Medulla oblongata (tissue), 1 donor: ENCODE results near the gene ASB15.

Experiments used
- DNase-seq: peaks from one replicate; pipeline ENCODE4 v3.0.0-alpha.2; 2015; ENCODE audit errors: extremely low spot score

The ASB15 gene

DNA sequence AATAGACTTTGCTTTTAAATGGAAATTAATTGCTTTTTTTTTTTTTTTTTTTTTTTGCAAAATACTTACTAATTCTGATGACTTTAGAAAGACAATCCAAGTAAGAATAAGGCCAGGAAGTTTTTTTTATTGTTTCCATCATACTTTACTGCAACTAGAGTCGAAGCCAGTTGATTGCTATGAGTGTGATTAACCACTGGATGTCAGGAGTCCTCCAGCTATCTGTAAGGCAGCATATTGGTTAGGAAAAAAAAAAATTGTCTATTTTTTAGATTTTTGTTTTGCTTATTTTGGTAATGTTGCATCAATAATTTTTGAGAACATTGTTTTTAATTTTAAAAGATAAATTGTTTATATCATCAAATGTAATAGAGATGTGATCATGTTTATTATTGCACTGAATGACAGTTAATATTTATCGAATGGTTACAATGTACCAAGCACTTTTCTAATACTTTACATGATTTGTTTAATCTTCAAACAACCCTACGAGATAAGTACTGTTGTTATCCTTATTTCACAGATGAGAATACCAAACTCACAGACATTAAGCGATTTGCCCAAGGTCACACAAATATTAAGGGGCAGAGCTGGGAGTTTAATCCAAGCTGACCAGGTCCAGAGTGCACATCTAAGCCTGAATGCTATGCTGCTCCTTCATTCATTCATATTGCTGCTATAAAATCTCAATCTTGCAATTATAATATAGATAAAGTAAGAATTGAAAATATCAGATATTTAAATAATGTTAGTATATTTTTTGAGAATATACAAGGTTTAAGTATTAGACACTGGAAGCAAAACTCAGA is 34.1 kb downstream of the ASB15 start:
- DNase-seq: peak; percentile 14

DNA sequence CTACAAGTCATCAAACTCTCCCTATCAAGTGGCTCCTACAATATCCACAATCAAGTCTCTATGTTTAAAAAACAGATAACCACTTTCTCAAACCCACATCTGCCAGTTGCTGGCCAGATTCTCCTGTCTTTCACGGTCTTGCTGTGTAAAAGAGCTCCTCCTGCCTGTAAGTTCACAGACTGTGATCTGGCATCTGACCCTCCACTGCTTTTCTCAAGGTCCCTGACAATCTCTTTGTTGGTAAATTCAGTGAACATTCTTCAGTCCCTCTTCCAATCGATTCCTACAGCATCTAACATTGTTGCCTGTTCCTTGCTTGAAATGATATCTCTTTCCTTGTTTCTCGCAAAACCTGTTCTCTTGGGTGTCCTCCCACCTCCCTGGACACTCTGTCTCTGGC is 35.6 kb downstream of the ASB15 start:
- DNase-seq: no peak

DNA sequence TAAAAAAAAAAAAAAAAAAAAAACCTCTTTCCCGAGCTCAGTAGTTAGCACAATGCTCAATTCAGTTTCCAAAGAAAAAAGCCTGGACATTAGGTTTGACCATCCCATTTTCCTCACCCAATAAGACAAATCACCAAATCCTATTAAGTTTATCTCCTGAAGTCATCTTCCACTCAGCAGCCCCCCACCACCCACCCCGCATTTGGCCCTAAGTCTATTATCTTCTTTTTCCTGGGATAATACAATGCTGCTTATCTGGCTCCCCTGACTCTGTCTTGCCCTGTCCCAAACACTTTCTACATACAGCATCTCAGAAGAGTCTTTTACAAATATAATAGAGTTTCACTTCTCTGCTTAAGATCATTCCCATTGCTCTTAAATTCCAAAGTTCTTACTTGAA is 36.3 kb downstream of the ASB15 start:
- DNase-seq: no peak

DNA sequence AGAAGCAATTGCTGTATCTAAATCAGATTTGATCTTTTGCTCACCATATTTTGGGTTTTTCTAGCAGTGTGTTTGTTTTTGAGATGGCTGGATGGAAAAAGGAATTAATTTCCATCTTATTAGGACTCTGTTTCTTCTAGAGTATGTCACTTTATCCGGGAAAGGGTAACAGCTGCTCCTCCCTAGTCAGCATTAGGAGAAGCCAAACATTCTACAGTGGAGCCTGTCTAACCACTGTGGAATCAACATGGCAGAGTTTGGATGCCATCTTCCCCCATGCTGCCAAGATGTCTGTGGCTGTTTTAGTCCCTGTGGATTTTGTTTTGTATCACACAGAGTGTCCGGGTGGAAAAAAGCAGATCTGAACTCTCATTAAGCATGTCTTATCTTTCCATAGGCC is 38.0 kb downstream of the ASB15 start:
- no peak for DNase-seq

DNA sequence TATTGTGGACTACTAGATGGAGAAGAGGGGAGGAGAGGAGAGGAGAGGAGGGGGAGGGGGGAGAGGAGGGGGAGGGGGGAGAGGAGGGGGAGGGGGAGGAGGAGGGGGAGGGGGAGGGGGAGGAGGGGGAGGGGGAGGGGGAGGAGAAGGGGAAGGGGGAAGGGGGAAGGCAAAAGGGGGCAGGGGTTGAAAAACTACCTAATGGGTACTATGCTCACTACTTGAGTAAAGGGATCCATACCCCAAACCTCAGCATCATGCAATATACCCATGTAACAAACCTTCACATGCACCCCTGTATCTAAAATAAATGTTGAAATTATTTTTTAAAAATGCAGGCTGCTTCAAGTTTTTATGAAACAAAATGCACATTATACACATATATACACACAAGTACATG is 39.0 kb downstream of the ASB15 start:
- no peak for DNase-seq

DNA sequence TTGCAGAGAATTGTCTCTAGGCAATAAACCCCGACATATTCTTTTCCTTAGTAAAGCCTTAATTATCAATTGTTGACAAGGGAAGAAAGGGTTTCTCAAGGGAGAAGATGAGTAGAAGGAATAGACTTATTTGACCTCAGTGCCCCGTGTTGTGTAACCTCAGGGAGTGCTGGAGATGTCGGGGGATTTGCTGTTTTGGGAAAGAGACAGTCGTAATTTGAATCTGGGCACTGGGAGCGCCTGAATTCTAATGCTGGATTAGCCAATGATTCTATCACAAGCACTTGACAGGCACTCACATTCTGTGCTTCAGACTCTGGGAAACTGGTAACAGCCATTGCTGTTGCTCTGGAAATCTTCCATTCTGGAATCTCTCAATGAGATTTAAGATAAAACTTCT is 40.3 kb downstream of the ASB15 start:
- no peak for DNase-seq

DNA sequence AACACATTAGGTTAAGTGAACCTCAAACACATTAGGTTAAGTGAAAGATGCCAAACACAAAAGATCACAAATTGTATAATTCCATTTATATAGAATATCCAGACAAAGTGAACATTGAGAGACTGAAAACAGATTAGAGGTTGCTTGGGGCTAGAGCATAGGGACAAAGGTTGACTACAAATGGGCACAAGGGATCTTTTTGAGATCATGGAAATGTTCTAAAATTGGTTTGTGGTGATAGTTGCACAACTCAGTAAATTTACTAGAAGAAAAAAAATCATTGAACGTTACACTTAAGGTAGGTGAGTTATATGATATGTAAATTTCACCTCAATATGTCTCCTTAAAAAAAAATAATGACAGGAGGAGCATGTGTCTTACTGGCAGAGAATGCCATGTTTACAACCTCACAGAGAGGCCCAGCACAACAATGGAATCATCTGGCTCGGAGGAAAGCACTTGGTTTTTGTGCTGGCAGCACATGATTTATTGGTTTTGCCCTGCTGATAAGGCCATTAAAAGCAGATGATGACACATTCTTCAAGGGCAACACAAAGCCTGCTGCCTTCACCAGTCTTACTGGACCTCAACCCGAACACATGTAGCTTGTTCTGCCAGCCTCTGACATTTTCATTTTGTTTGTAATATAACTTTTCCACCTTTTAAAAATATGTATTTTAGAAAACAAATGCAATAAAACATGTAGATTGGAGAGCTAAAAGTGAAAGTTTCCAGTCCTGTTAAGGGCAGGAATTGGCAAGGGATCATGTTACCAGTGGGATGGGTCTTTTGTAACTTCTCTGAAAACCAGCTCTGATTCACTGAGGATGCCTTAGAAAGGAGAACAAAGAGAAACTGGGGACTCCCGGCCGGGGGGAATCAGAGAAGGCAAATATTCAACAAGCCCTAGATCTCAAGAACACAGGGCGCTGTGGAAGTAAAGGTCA is 42.1 kb downstream of the ASB15 start:
- peak; percentile 9 for DNase-seq

DNA sequence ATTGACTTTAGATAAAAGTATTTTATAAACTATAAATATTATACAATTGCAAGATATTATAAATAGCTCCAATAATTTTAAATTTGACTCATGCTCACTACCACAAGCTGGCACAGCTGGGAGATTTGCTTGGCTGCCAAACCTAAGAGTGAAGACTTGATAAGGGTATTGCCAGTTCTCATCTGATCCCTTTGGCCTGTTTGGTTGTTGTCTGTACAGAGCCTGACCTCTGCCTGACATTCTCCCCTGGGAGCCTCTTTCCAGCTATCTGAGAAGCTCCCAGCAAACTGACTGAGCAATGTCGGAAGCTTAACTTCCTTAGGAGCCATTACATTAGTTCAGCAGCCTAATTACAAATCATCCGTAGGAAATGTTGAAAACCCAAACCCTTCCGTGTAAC is 43.9 kb downstream of the ASB15 start:
- no peak for DNase-seq

DNA sequence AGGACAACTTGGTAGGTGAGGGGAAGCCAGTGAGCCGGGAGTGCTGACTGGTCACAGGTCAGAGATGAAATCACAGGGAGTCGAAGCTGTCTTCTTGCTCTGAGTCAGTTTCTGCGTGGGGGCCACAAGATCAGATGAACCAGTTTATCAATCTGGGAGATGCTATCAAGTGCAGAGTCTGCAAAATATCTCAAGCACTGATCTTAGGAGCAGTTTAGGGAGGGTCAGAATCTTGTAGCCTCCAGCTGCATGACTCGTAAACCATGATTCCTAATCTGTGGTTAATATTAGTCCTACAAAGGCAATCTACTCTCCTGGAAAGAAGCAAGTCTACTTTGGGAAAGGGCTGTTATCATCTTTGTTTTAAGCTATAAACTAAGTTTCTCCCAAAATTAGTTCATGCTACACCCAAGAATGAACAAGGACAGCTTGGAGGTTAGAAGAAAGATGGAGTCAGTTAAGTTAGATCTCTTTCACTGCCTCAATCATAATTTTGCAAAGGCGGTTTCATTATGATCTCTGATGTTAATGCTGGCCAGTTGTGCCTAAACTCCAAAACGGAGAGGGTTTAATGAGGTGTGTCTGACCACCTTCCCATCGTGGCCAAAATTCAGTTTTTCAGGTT is 45.6 kb downstream of the ASB15 start:
- no peak for DNase-seq

DNA sequence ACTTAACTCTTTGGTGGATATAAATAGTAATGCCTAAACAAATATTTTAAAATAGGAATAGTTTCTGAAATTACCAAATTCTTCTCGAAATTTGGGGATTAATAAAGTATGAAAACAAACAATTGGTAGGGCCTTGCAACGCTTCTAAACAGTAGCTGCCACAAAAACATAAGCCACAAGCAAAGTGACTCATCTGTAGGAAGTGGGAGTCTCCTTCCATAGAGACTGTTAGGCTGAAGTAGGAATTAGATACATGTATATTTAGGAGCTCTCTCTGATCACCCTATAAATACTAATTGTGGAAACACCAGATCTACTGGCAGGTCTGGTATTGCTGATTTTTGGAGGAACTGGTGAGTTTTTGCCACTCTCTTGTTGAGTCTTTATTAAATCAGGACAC is 48.3 kb downstream of the ASB15 start:
- DNase-seq: no peak

DNA sequence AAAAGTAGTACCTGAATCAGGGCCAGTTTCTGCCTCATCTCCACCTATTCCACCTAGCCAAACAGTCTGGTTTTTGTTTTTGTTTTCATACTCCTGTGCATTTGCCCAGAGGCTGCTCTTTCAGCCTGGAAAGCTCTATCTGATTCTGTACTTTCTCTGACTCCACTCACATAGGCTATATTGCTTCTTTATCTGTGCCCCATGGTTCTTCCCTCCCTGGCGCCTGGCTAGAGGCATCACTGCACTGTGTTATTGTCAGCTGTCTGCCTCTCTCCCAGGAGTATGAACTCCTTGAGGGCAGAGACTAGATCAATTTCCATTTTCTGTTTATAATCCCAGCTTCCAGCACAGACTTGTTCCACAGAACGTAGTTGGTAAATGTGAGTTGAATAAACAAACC is 49.0 kb downstream of the ASB15 start:
- no peak for DNase-seq

DNA sequence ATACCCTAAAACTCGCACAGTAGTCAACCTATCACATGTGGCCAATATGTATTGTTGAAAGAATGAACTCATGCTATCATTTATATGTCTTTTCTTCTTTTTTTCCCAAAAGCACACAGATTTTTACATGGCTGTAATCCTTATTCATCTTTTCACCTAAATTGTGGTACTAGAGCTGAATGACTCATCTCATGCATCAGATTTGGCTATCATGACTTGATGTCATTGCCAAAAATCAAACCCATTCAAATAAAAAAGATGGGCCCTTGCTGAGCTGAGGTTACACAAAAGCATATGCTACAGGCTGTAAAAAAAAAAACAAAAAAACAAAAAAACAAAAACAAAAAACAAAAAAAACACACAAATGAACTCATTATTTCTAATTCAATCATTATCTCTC is 50.8 kb downstream of the ASB15 start:
- no peak for DNase-seq

DNA sequence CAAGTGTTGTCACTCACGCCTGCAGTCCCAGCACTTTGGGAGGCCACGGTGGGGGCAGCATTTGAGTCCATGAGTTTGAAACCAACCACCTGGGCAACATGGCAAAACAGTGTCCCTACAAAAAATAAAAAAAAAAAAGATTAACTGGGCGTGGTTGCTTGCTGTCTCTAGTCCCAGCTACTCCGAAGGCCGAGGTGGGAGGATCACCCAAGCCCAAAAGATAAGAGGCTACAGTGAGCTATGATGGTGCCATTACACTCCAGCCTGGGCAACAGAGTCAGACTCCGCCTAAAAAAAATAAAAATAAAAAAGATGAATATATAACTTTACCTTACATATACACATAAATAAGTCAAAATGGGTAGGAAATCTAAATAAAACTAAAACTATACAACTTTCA is 51.5 kb downstream of the ASB15 start:
- no peak for DNase-seq

DNA sequence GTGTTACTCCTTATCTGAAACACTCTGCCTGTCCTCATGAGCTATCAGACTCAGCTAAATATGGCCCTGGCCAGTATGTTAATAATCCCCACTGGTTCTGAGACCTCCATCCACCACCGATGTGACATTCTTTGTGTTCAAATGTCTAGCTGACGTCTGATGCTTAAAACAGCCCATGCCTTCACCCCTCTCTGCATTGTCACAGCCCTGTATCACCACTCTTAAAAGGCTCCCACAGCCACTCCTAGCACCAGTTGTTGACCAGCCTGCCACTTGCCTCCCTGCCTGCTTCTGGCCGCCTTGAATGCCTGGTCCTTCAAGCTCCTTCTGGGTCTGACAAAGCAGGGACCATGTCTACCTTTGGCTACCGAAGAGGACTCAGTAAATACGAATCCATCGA is 54.0 kb downstream of the ASB15 start, which contains the start of gene LMOD2:
TSS of gene LMOD2 (plus strand) at position 253 of the 400 bp plus-strand sequence. CDS start at position 351, 98 bp downstream.
- DNase-seq: no peak

DNA sequence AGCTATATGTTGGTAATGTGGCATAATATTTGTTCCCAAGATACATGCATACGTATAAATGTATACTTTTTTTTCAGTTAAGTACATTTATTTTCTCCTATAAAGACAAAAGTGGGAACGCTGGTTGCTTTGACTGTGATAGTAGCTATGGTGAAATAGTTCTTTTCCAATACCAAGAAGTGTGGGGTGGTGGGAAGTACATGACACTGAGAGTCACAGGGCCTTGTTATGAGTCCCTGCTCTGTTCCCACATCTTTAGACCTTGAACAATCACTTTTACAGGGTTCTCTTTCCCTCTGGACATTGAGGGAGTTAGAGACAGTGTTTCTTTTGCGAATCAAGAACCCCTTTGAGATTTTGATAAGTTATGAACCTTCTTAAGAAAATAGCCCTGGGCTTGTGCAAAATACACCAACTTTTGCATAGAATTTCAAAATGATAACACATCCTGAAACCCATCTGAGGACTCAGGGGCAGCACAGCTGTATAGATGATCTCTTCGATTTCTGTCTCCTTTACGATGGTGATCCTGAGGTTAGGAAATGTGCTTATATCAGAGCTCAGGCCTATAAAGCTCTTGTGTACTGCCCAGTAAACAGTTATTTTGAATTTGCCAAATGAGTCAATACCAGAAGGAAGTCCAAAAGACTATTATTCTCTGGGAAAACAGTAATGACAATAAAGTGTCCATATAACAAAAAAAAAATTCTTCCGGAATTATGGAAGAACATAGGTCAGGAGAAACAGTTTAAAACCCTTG is 55.1 kb downstream of the ASB15 start:
- DNase-seq: no peak

DNA sequence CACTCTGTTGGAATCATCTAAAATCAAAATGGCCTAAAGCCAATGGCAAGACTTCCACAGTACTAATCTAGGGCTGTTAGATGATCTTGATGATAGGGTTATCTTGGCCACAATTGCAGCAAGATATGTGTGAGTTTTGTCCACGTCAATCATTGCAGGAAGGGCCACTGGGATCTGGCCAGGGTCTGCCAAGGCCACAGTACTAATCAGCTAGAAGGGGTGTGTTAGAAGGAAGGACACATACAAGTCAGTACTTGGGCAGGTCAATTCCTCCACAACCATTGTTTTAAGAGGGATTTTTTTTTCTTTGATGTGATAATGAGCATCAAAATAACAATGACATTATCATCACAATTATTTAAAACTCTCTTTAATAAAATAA is 55.7 kb downstream of the ASB15 start:
- no peak for DNase-seq

DNA sequence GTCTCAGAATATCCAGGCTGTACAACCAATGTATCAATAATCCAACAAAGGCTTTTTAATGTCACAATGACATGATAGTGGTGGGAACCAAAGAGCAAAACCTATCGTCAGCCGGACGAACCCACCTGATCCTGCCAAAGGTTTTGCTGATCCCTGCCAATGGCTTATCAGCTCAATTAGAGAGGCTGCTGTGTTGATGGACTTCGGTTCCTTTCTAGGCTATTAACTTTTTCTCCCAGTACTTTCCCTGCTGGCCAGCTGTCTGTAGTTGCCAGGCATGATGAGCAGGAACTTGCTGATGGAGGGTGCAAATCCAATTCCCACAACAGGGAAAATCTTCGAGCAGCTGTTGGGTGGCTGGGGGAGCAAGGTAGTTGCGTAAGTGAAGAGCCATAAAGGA is 56.4 kb downstream of the ASB15 start:
- no peak for DNase-seq

DNA sequence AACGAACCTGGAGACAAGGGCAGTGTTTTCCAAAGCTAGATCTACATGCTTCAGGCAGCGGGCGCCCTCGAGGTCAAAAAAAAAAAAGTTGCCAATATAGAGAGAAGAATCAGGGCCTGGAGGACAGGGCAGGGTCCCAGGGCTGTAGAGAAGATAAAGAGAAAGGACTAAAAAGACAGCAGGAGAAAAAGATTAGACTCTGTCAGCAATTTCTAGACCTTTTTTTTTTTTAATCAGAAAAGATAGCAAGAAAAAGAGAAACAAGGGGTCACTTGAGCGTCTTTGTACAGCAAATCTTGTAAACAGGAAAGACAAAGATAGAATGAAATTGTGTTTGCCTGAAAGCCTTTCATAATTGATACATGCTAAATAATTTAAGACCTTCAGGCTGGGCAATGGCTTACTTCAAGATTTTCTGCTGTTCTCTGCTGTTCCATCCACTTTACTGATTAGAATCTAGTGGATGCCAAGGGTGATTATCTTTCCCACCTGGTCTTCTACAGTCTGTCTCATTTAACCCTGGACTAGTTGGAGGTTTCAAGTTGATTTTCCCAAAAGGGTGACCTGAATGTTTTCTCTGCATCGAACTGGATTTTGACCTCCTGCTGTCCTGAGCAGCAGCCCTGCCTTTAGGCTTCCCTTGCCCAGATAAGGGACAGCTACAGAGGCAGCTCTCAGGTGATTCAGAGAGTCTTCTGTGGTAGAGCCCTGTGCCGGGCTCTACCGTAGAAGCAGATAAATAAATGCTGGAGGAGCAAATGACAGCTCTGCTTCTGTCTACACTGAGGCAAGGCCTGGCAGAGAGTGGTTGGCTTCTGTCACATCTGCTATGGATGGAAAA is 59.1 kb downstream of the ASB15 start:
- no peak for DNase-seq

DNA sequence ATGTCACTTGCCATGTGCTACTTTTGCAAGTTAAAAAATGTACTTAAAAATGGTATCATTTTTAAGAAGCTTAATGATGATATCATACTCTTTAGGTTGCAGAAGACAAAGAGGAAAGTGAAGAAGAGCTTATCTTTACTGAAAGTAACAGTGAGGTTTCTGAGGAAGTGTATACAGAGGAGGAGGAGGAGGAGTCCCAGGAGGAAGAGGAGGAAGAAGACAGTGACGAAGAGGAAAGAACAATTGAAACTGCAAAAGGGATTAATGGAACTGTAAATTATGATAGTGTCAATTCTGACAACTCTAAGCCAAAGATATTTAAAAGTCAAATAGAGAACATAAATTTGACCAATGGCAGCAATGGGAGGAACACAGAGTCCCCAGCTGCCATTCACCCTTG is 60.1 kb downstream of the ASB15 start:
- DNase-seq: no peak

DNA sequence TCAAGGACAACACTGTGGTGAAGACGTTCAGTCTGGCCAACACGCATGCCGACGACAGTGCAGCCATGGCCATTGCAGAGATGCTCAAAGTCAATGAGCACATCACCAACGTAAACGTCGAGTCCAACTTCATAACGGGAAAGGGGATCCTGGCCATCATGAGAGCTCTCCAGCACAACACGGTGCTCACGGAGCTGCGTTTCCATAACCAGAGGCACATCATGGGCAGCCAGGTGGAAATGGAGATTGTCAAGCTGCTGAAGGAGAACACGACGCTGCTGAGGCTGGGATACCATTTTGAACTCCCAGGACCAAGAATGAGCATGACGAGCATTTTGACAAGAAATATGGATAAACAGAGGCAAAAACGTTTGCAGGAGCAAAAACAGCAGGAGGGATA is 60.7 kb downstream of the ASB15 start:
- no peak for DNase-seq

DNA sequence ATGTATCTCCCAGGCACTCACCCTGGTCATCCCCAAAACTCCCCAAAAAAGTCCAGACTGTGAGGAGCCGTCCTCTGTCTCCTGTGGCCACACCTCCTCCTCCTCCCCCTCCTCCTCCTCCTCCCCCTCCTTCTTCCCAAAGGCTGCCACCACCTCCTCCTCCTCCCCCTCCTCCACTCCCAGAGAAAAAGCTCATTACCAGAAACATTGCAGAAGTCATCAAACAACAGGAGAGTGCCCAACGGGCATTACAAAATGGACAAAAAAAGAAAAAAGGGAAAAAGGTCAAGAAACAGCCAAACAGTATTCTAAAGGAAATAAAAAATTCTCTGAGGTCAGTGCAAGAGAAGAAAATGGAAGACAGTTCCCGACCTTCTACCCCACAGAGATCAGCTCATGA is 61.1 kb downstream of the ASB15 start:
- DNase-seq: no peak
